Adrenal gland (tissue), 12 donors: ENCODE results near the gene CMTM5. TPM values are rescaled to one million over a fixed set of nuclear protein-coding genes. Genes with fewer than 3 reads are reported as not detected.

Source experiments
- DNase-seq, 7 donors: peaks; one replicate each; pipeline ENCODE4 v3.0.0-alpha.2; 2019 to 2020
- H3K27ac ChIP-seq, 5 donors: fragments of 200-600 bp; sonication (generic) in 4 of 5; 1 replicate in 3 of 5; 2 replicates in 2 of 5; pipeline versions ENCODE4 v1.5.1 to v1.8.0; 2016 to 2020; ENCODE audit warnings: mild to moderate bottlenecking in 1 of 5
- H3K27me3 ChIP-seq: fragments of 200-600 bp; 2 replicates; pipeline ENCODE4 v1.8.0; 2021
- H3K36me3 ChIP-seq, 2 donors: fragments of 200-600 bp; replicated peaks in 1 of 2; 1 replicate in 1 of 2; 2 replicates in 1 of 2; pipeline versions ENCODE4 v1.5.1 to v1.8.0; 2018 to 2022
- H3K4me1 ChIP-seq, 2 donors: fragments of 200-600 bp; replicated peaks in 1 of 2; 1 replicate in 1 of 2; 2 replicates in 1 of 2; pipeline versions ENCODE4 v1.5.1 to v1.8.0; 2018 to 2021
- H3K4me3 ChIP-seq, 4 donors: fragments of 200-600 bp; sonication (generic) in 3 of 4; one replicate each; pipeline ENCODE4 v1.5.1; 2016 to 2018
- H3K9me3 ChIP-seq, 3 donors: fragments of 200-600 bp; sonication (generic) in 1 of 3; replicated peaks in 1 of 3; 1 replicate in 2 of 3; 2 replicates in 1 of 3; pipeline versions ENCODE4 v1.5.1 to v1.8.0; 2016 to 2021
- CTCF ChIP-seq, 6 experiments: fragments of 450-650 bp in 4 of 6; fragments of 200-600 bp in 2 of 6; sonication (generic) in 1 of 6; IDR thresholded peaks; 1 replicate in 5 of 6; 2 replicates in 1 of 6; pipeline versions ENCODE4 v1.5.1 to v1.8.0; 2016 to 2021; ENCODE audit warnings: antibody characterized with exemption in 6 of 6, mild to moderate bottlenecking in 2 of 6, moderate library complexity in 1 of 6
- POLR2A ChIP-seq, 2 donors: fragments of 450-650 bp; IDR thresholded peaks; one replicate each; pipeline ENCODE4 v1.6.1; 2017; ENCODE audit warnings: antibody characterized with exemption in 2 of 2, mild to moderate bottlenecking in 2 of 2, moderate library complexity in 1 of 2
- WGBS, 4 donors: extraction: QIAGEN DNeasy Blood & Tissue Kit in 2 of 4; methylation state at CpG; one replicate each; pipeline versions ENCODE4 v1.1.5 to v1.1.7; 2013 to 2017; 5-methylcytosine and 5-hydroxymethylcytosine counted together
- intact Hi-C, 2 donors: fragments of 100-400 bp; cut with DNase I; formaldehyde crosslinking; loops; one replicate each; pipeline versions ENCODE4 v1.14.1 to v1.15.0; 2022 to 2023
- polyA plus RNA-seq, 3 donors: library from polyadenylated mRNA; stranded (reverse); fragments of 200-250 nt in 2 of 3; fragments of 350-450 nt in 1 of 3; fragmentation: Illumina TruSeq in 1 of 3; extraction: RNeasy Lipid Tissue Mini Kit (QIAGEN cat#74804) in 1 of 3; gene quantifications; one replicate each; pipeline ENCODE4 v1.2.3, GENCODE V29; 2013 to 2014
- total RNA-seq, 9 donors: library from RNA; depleted of rRNA in 4 of 9; stranded (reverse); fragments of >200 nt in 4 of 9; fragments of 120-200 nt in 1 of 9; fragmentation: NEBNext Ultra II Directional in 1 of 9; extraction: Animal tissue kit (Norgen Biotek cat#: 25700) in 1 of 9; gene quantifications; one replicate each; pipeline versions ENCODE4 v1.1.0 to v1.2.4, GENCODE V29; 2013 to 2023
- donor health status: healthy with polysubstance abuse.
- donor health status: Bipolar disorder and iron deficiency.
- donor health status: DM: yes; HTN: yes; CAD: no.
- donor health status: DM: no; HTN: no; CAD: no.
- donor health status: DM: no; HTN: no; CAD: no.
- donor health status: DM: yes; HTN: yes; CAD: no.

CMTM5 gene
- total and polyA plus RNA-seq, 12 donors: 0.34 to 2.6 (median 0.89) TPM; not detected in 5

GRCh38 chr14:23379366-23380196, 2.7 kb downstream of the CMTM5 start:
- no peak overlapping the region for H3K27ac ChIP-seq
- intact Hi-C loops: loop anchor here in 1 of 2 donors (2.0 to 5.0 kb wide), 2 partner anchors 51 to 112 kb away; no protein-coding TSS in a partner anchor

DNA sequence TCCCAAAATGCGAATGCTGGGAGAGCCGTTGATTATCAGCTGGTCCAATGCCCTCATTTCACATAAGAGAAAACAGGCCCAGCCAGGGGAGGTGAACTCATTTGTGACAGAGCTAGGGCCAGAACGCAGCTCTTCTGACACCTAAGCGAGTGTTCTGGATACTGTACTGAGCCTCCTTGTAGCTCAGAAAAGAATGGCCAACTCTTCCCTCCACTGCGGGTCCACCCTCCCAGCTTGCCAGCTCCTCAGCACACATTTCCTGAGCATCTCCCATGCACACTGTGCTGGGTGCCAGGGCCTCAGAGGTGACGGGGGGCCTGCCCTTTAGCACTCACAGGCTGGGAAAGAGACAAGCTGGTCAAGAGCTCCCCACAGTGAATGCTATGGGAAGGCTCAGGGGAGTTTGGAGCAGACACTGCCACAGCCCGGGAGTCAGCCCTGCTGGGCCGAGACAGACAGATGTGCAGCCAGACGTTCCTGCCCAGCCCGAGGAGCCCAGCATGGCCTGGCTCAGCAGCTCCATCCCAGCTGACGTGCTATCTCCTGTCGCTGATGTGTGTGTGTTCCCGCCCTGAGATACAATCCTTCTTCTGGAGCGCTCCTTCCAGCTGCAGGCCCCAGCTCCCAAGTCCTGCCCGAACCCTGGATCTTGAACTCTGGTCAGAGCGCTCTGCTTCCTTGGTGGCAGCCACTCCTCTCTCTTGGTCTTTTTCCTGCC, 3.5 kb downstream of the CMTM5 start:
- Histone ChIP-seq H3K27me3 (no peaks in the 10 kb centered on the region), H3K9me3 (no peaks in the 10 kb centered on the region), H3K36me3 (no peaks in the 10 kb centered on the region), H3K4me1 (no peaks in the 10 kb centered on the region), H3K4me3 (no peak overlapping the region), H3K27ac (no peak overlapping the region)
- DNase-seq: no peak
- no peak for TF ChIP-seq POLR2A (IDR thresholded peaks at IDR 0.05)
- TF ChIP-seq CTCF (IDR thresholded peaks at IDR 0.05): no peak
- intact Hi-C loops: no loop called here
- 45 to 68% (median 51%) methylated on average over 14 to 16 of the region's 16 CpGs for WGBS, 4 donors

More at GRCh38 chr14:23379366-23380196, 2.7 kb downstream of the CMTM5 start:
- Histone ChIP-seq H3K4me3 (no peak overlapping the region), H3K27me3 (no peaks in the 10 kb centered on the region), H3K4me1 (no peaks in the 10 kb centered on the region), H3K36me3 (no peaks in the 10 kb centered on the region), H3K9me3 (no peaks in the 10 kb centered on the region)
- 18 to 53% (median 41%) methylated on average over 3 to 12 of the region's 12 CpGs for WGBS, 4 donors
- peak; percentile 68 to 87 (median 80) for TF ChIP-seq CTCF (IDR thresholded peaks at IDR 0.05)
- no peak for TF ChIP-seq POLR2A (IDR thresholded peaks at IDR 0.05)
- peak; percentile 33 to 63 (median 49) for DNase-seq

GRCh38 chr14:23380976-23381375, 4.1 kb downstream of the CMTM5 start:
- no peak for DNase-seq
- intact Hi-C loops: no loop called here
- no peaks in the 10 kb centered on the region for H3K27me3 ChIP-seq
- WGBS, 4 donors: 58 to 86% (median 68%) methylated on average over 4 of the region's 4 CpGs
- H3K4me3 ChIP-seq: no peak overlapping the region
- no peak overlapping the region for H3K27ac ChIP-seq
- H3K36me3 ChIP-seq: no peaks in the 10 kb centered on the region
- H3K4me1 ChIP-seq: no peaks in the 10 kb centered on the region
- TF ChIP-seq POLR2A (IDR thresholded peaks at IDR 0.05) (no peak), CTCF (IDR thresholded peaks at IDR 0.05) (no peak)
- no peaks in the 10 kb centered on the region for H3K9me3 ChIP-seq

GRCh38 chr14:23381871-23382270, 5.0 kb downstream of the CMTM5 start:
- no peaks in the 10 kb centered on the region for H3K36me3 ChIP-seq
- TF ChIP-seq CTCF (IDR thresholded peaks at IDR 0.05): no peak
- TF ChIP-seq POLR2A (IDR thresholded peaks at IDR 0.05): no peak
- H3K4me3 ChIP-seq: no peak overlapping the region
- H3K27me3 ChIP-seq: no peaks in the 10 kb centered on the region
- intact Hi-C loops: no loop called here
- H3K27ac ChIP-seq: no peak overlapping the region
- H3K4me1 ChIP-seq: no peaks in the 10 kb centered on the region
- no peaks in the 10 kb centered on the region for H3K9me3 ChIP-seq
- no peak for DNase-seq
- 48 to 58% (median 53%) methylated on average over 3 of the region's 3 CpGs for WGBS, 4 donors
